H9 (cell line): ENCODE results near the gene TMEM254. TPM values are rescaled to one million over a fixed set of nuclear protein-coding genes. Genes with fewer than 3 reads are reported as not detected.

Experiments
- DNase-seq: peaks from one replicate; pipeline ENCODE4 v3.0.0-alpha.2; 2017
- H2AFZ ChIP-seq: one replicate; pipeline ENCODE4 v1.6.1; 2013; ENCODE audit warnings: mild to moderate bottlenecking, low read length, control low read depth, moderate library complexity
- H2AK5ac ChIP-seq: 2 replicates; pipeline ENCODE4 v1.6.1; 2013; ENCODE audit warnings: low read length, control low read depth, mixed read lengths; ENCODE audit not compliant: insufficient read length
- H2BK120ac ChIP-seq: one replicate; pipeline ENCODE4 v1.6.1; 2013; ENCODE audit warnings: low read depth, mild to moderate bottlenecking, low read length, control low read depth, inconsistent platforms; ENCODE audit not compliant: poor library complexity, severe bottlenecking
- H2BK12ac ChIP-seq: 2 replicates; pipeline ENCODE4 v1.6.1; 2013; ENCODE audit warnings: low read length, control low read depth, mixed read lengths, low read depth; ENCODE audit not compliant: insufficient read length
- H2BK15ac ChIP-seq: 2 replicates; pipeline ENCODE4 v1.6.1; 2013; ENCODE audit warnings: low read depth, low read length, control low read depth
- H2BK20ac ChIP-seq: one replicate; pipeline ENCODE4 v1.6.1; 2013; ENCODE audit warnings: low read depth, mild to moderate bottlenecking, low read length, control low read depth, inconsistent platforms; ENCODE audit not compliant: poor library complexity, severe bottlenecking
- H2BK5ac ChIP-seq: 2 replicates; pipeline ENCODE4 v1.6.1; 2013; ENCODE audit warnings: low read length, control low read depth, mixed read lengths; ENCODE audit not compliant: insufficient read length
- H3K14ac ChIP-seq: 2 replicates; pipeline ENCODE4 v1.6.1; 2013; ENCODE audit warnings: low read length, control low read depth; ENCODE audit not compliant: insufficient read depth
- H3K18ac ChIP-seq: 2 replicates; pipeline ENCODE4 v1.6.1; 2013; ENCODE audit warnings: low read depth, mild to moderate bottlenecking, mixed read lengths, low read length, control low read depth; ENCODE audit not compliant: insufficient read length
- H3K23ac ChIP-seq: 2 replicates; pipeline ENCODE4 v1.6.1; 2013; ENCODE audit warnings: low read length, control low read depth, mixed read lengths, low read depth; ENCODE audit not compliant: insufficient read length
- H3K23me2 ChIP-seq: 2 replicates; pipeline ENCODE4 v1.6.1; 2013; ENCODE audit warnings: low read depth, mild to moderate bottlenecking, mixed read lengths, low read length, control low read depth; ENCODE audit not compliant: insufficient read length, poor library complexity, severe bottlenecking
- H3K27ac ChIP-seq: 2 replicates; pipeline ENCODE4 v1.5.1; 2013; ENCODE audit warnings: low read length, control low read depth, mixed read lengths, low read depth; ENCODE audit not compliant: insufficient read length
- H3K27me3 ChIP-seq: 2 replicates; pipeline ENCODE4 v1.6.1; 2013; ENCODE audit warnings: low read length, control low read depth, inconsistent platforms; ENCODE audit not compliant: insufficient read depth
- H3K4ac ChIP-seq: 2 replicates; pipeline ENCODE4 v1.6.1; 2013; ENCODE audit warnings: low read depth, mild to moderate bottlenecking, control low read depth, inconsistent platforms, low read length, moderate library complexity
- H3K4me1 ChIP-seq: 2 replicates; pipeline ENCODE4 v1.6.1; 2013; ENCODE audit warnings: low read length, control low read depth, inconsistent platforms; ENCODE audit not compliant: insufficient read depth
- H3K4me2 ChIP-seq: 2 replicates; pipeline ENCODE4 v1.6.1; 2013; ENCODE audit warnings: low read length, control low read depth, mixed read lengths; ENCODE audit not compliant: insufficient read length, insufficient read depth
- H3K56ac ChIP-seq: 2 replicates; pipeline ENCODE4 v1.6.1; 2013; ENCODE audit warnings: low read depth, mild to moderate bottlenecking, mixed read lengths, low read length, control low read depth; ENCODE audit not compliant: insufficient read length
- H3K79me1 ChIP-seq: 2 replicates; pipeline ENCODE4 v1.6.1; 2013; ENCODE audit warnings: low read depth, mild to moderate bottlenecking, moderate library complexity, low read length, control low read depth, inconsistent platforms; ENCODE audit not compliant: insufficient read depth, poor library complexity, severe bottlenecking
- H3K79me2 ChIP-seq: 2 replicates; pipeline ENCODE4 v1.6.1; 2013; ENCODE audit warnings: low read length, control low read depth, inconsistent platforms; ENCODE audit not compliant: insufficient read depth
- H3K9ac ChIP-seq: 2 replicates; pipeline ENCODE4 v1.6.1; 2013; ENCODE audit warnings: low read length, control low read depth, mixed read lengths; ENCODE audit not compliant: insufficient read length; ENCODE audit errors: extremely low read depth
- H3K9me3 ChIP-seq: one replicate; pipeline ENCODE4 v1.6.1; 2013; ENCODE audit warnings: low read depth, low read length, inconsistent platforms; ENCODE audit not compliant: control insufficient read depth
- H3T11ph ChIP-seq: one replicate; pipeline ENCODE4 v1.6.1; 2013; ENCODE audit warnings: mild to moderate bottlenecking, low read length, control low read depth, inconsistent platforms
- H4K20me1 ChIP-seq: one replicate; pipeline ENCODE4 v1.6.1; 2013; ENCODE audit not compliant: control insufficient read depth, insufficient read length, insufficient read depth
- H4K5ac ChIP-seq: 2 replicates; pipeline ENCODE4 v1.6.1; 2013; ENCODE audit warnings: low read depth, mild to moderate bottlenecking, mixed read lengths, low read length, control low read depth; ENCODE audit not compliant: insufficient read length
- H4K8ac ChIP-seq: replicated peaks from 2 replicates; pipeline ENCODE4 v1.6.1; 2013; ENCODE audit warnings: low read length, control low read depth, mixed read lengths, low read depth; ENCODE audit not compliant: insufficient read length
- H4K91ac ChIP-seq: 2 replicates; pipeline ENCODE4 v1.6.1; 2013; ENCODE audit warnings: low read depth, mild to moderate bottlenecking, moderate library complexity, mixed read lengths, low read length, control low read depth; ENCODE audit not compliant: insufficient read length
- H3K27ac Mint-ChIP-seq, 3 experiments: 2 replicates in 2 of 3; 3 replicates in 1 of 3; pipeline ENCODE4 v1.8.0; 2020 to 2021; ENCODE audit warnings: mixed read lengths in 3 of 3, mild to moderate bottlenecking in 1 of 3, moderate library complexity in 1 of 3
- H3K27me3 Mint-ChIP-seq: 2 replicates; pipeline ENCODE4 v1.8.0; 2021; ENCODE audit warnings: low read depth, mild to moderate bottlenecking, moderate library complexity, mixed read lengths
- H3K36me3 Mint-ChIP-seq, 3 experiments: 2 replicates in 2 of 3; 3 replicates in 1 of 3; pipeline ENCODE4 v1.8.0; 2020 to 2021; ENCODE audit warnings: low read depth in 3 of 3, mixed read lengths in 3 of 3; ENCODE audit not compliant: insufficient read depth in 1 of 3
- H3K4me1 Mint-ChIP-seq, 2 experiments: 2 replicates each; pipeline ENCODE4 v1.8.0; 2020; ENCODE audit warnings: mixed read lengths in 2 of 2
- H3K4me3 Mint-ChIP-seq, 2 experiments: 2 replicates in 1 of 2; 3 replicates in 1 of 2; pipeline ENCODE4 v1.8.0; 2020 to 2021; ENCODE audit warnings: mild to moderate bottlenecking in 2 of 2, mixed read lengths in 2 of 2, moderate library complexity in 1 of 2
- H3K9me3 Mint-ChIP-seq, 2 experiments: 2 replicates in 1 of 2; 3 replicates in 1 of 2; pipeline ENCODE4 v1.8.0; 2020; ENCODE audit warnings: mild to moderate bottlenecking in 2 of 2, mixed read lengths in 2 of 2, moderate library complexity in 1 of 2
- WGBS: extraction: QIAGEN DNeasy Blood & Tissue Kit; methylation state at CpG from one replicate; pipeline ENCODE4 v1.1.7; 2013; ENCODE audit warnings: missing lambda C conversion rate, low lambda C conversion rate, mixed read lengths; ENCODE audit not compliant: insufficient read length; ENCODE audit errors: extremely low coverage; 5-methylcytosine and 5-hydroxymethylcytosine counted together
- total RNA-seq: library from RNA; stranded (reverse); gene quantifications from 2 replicates; pipeline ENCODE4 v1.2.1, GENCODE V29; 2021
- TF ChIP-seq, protein P1 (sequence below): fragments of 200-600 bp; sonication (generic); conservative IDR thresholded peaks from 3 replicates; pipeline ENCODE4 v1.8.0; 2021; ENCODE audit warnings: antibody characterized with exemption, mild to moderate bottlenecking

The TMEM254 gene
- total RNA-seq, 1 experiment from 2014 or later = 20.3 TPM

DNA sequence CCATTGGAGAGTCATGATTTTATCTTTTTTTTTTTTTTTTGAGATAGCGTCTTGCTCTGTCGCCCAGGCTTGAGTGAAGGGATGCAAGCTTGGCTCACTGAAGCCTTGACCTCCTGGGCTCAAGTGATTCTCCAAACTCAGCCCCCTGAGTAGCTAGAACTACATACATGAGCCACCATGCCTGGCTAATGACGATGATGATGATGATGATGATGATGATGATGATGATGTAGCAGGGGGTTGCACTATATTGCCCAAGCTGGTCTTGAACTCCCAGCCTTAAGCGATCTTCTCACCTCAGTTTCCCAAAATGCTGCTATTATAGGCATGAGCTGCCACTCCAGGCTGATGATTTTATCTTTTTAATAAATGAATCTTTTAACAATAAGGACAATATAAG lies 40.2 kb downstream of the TMEM254 start:
- no peak overlapping the region for H2BK120ac ChIP-seq
- H2BK20ac ChIP-seq = no peak overlapping the region
- H2AK5ac ChIP-seq = no peak overlapping the region
- H2BK12ac ChIP-seq = no peak overlapping the region
- H3K4me3 Mint-ChIP-seq = no peak overlapping the region
- no peak overlapping the region for H3K14ac ChIP-seq
- no peaks in the 10 kb centered on the region for H3K9me3 ChIP-seq
- no peak overlapping the region for H3K56ac ChIP-seq
- no peak overlapping the region for H2AFZ ChIP-seq
- no peak overlapping the region for H4K8ac ChIP-seq
- DNase-seq = no peak
- no peak overlapping the region for H3T11ph ChIP-seq
- H3K4ac ChIP-seq = no peak overlapping the region
- H3K4me1 Mint-ChIP-seq = 0 out of 4 replicates have a peak, but pooled peaks cover 0 to 3% of the 10 kb centered on the region in 2 experiments
- H3K27ac ChIP-seq = no peak overlapping the region
- no peaks in the 10 kb centered on the region for H3K4me1 ChIP-seq
- no peak overlapping the region for H3K23ac ChIP-seq
- H3K9ac ChIP-seq = no peak overlapping the region
- no peak overlapping the region for H3K18ac ChIP-seq
- TF ChIP-seq, protein P1, sequence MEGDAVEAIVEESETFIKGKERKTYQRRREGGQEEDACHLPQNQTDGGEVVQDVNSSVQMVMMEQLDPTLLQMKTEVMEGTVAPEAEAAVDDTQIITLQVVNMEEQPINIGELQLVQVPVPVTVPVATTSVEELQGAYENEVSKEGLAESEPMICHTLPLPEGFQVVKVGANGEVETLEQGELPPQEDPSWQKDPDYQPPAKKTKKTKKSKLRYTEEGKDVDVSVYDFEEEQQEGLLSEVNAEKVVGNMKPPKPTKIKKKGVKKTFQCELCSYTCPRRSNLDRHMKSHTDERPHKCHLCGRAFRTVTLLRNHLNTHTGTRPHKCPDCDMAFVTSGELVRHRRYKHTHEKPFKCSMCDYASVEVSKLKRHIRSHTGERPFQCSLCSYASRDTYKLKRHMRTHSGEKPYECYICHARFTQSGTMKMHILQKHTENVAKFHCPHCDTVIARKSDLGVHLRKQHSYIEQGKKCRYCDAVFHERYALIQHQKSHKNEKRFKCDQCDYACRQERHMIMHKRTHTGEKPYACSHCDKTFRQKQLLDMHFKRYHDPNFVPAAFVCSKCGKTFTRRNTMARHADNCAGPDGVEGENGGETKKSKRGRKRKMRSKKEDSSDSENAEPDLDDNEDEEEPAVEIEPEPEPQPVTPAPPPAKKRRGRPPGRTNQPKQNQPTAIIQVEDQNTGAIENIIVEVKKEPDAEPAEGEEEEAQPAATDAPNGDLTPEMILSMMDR = no peak
- H3K27me3 ChIP-seq = no peaks in the 10 kb centered on the region
- H3K79me1 ChIP-seq = no peaks in the 10 kb centered on the region
- H3K4me2 ChIP-seq = no peak overlapping the region
- H2BK15ac ChIP-seq = no peak overlapping the region
- H3K27me3 Mint-ChIP-seq = peaks cover 11% of the 10 kb centered on the region
- no peak overlapping the region for H4K5ac ChIP-seq
- H3K23me2 ChIP-seq = no peaks in the 10 kb centered on the region
- H3K27ac Mint-ChIP-seq = no peak overlapping the region
- H3K9me3 Mint-ChIP-seq = peaks cover 0 to 5% of the 10 kb centered on the region in 2 experiments; a peak in 1 of 5 replicates
- H4K20me1 ChIP-seq = no peaks in the 10 kb centered on the region
- no peaks in the 10 kb centered on the region for H3K36me3 Mint-ChIP-seq
- H3K79me2 ChIP-seq = no peaks in the 10 kb centered on the region
- no CpG with 5 or more reads among the region's 4 CpGs for WGBS
- no peak overlapping the region for H4K91ac ChIP-seq
- H2BK5ac ChIP-seq = no peak overlapping the region
